Uterus (tissue), 4 donors: ENCODE data around the gene RGPD8. TPM values are rescaled to one million over a fixed set of nuclear protein-coding genes. Genes with fewer than 3 reads are reported as not detected.
A peak's percentile ranks its signal among the peaks of the same experiment; 100 is the strongest.

ENCODE experiments used
- DNase-seq, 2 donors: peaks; one replicate each; pipeline ENCODE4 v3.0.0-alpha.2; 2019 to 2020
- H3K27ac ChIP-seq, 2 donors: fragments of 200-600 bp; sonication (generic); 1 replicate in 1 of 2; 2 replicates in 1 of 2; pipeline ENCODE4 v1.5.1; 2016 to 2018
- H3K27me3 ChIP-seq, 2 donors: fragments of 200-600 bp; sonication (generic); one replicate each; pipeline ENCODE4 v1.5.1; 2018 to 2019; ENCODE audit warnings: control low read depth in 1 of 2
- H3K36me3 ChIP-seq, 2 donors: fragments of 200-600 bp; sonication (generic); one replicate each; pipeline ENCODE4 v1.5.1; 2019; ENCODE audit warnings: control low read depth in 1 of 2
- H3K4me1 ChIP-seq, 2 donors: fragments of 200-600 bp; sonication (generic); one replicate each; pipeline ENCODE4 v1.5.1; 2018 to 2019; ENCODE audit warnings: control low read depth in 1 of 2
- H3K4me3 ChIP-seq, 2 donors: fragments of 200-600 bp; sonication (generic); 1 replicate in 1 of 2; 2 replicates in 1 of 2; pipeline ENCODE4 v1.5.1; 2018 to 2019; ENCODE audit warnings: mild to moderate bottlenecking in 1 of 2
- H3K9me3 ChIP-seq, 2 donors: fragments of 200-600 bp; sonication (generic); one replicate each; pipeline ENCODE4 v1.5.1; 2019; ENCODE audit warnings: control low read depth in 1 of 2
- POLR2A ChIP-seq, 2 donors: fragments of 450-650 bp; IDR thresholded peaks; one replicate each; pipeline ENCODE4 v1.6.1; 2016; ENCODE audit warnings: antibody characterized with exemption in 2 of 2, mild to moderate bottlenecking in 1 of 2, moderate library complexity in 1 of 2
- intact Hi-C: fragments of 100-400 bp; cut with DNase I; formaldehyde crosslinking; loops from one replicate; pipeline ENCODE4 v1.15.1; 2023; ENCODE audit warnings: low total_unique reads
- total RNA-seq, 4 donors: library from RNA; depleted of rRNA in 3 of 4; stranded (reverse); fragments of >200 nt in 3 of 4; gene quantifications; one replicate each; pipeline versions ENCODE4 v1.1.0 to v1.2.4, GENCODE V29; 2014 to 2023
- TF ChIP-seq, protein P1 (sequence below), 4 experiments: fragments of 200-600 bp in 2 of 4; fragments of 450-650 bp in 2 of 4; sonication (generic) in 2 of 4; IDR thresholded peaks; one replicate each; pipeline ENCODE4 v1.5.1; 2016 to 2019; ENCODE audit warnings: antibody characterized with exemption in 4 of 4, mild to moderate bottlenecking in 2 of 4, moderate library complexity in 1 of 4
- donor health status: DM: yes; HTN: yes; CAD: no.

RGPD8 gene
- total RNA-seq, 4 donors from 2014 or later: 5.3 to 39.8 (median 25.1) TPM

DNA sequence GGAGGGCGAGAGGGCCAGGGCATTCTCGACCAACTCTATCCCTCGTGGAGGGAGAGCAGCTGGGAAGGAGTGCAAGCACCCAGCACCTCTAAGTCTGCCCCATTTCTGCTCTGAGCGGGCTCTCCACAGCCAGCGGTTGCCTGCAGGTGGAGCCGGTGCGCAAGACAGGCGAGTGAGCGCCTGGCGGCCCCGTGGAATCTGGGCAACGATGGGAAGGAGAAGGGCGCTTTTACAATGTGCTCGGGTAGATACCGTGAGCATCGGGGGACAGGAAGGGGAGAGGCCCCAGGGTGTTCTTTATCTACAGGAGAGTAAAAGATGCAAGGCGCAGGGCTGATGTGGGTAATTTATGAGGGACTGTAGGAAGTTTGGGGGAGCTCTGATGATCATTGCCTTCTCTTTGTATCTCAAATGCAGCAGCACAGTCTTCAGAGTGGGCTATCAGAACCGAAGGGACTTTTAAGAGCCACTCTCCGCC lies 47.6 kb upstream of the RGPD8 start:
- H3K4me3 ChIP-seq: peak overlapping the region; percentile 70 to 75
- no peaks in the 10 kb centered on the region for H3K36me3 ChIP-seq
- no peak for TF ChIP-seq POLR2A (IDR thresholded peaks at IDR 0.05)
- TF ChIP-seq, protein P1, sequence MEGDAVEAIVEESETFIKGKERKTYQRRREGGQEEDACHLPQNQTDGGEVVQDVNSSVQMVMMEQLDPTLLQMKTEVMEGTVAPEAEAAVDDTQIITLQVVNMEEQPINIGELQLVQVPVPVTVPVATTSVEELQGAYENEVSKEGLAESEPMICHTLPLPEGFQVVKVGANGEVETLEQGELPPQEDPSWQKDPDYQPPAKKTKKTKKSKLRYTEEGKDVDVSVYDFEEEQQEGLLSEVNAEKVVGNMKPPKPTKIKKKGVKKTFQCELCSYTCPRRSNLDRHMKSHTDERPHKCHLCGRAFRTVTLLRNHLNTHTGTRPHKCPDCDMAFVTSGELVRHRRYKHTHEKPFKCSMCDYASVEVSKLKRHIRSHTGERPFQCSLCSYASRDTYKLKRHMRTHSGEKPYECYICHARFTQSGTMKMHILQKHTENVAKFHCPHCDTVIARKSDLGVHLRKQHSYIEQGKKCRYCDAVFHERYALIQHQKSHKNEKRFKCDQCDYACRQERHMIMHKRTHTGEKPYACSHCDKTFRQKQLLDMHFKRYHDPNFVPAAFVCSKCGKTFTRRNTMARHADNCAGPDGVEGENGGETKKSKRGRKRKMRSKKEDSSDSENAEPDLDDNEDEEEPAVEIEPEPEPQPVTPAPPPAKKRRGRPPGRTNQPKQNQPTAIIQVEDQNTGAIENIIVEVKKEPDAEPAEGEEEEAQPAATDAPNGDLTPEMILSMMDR (IDR thresholded peaks at IDR 0.05): peak; percentile 78 to 94 (median 80)
- H3K4me1 ChIP-seq: peaks cover 0 to 11% of the 10 kb centered on the region in 2 donors
- no peaks in the 10 kb centered on the region for H3K27me3 ChIP-seq
- intact Hi-C loops: loop anchor here (10.0 kb wide), 1 partner anchor 104 kb away; the partner anchor contains the start of gene CHCHD5
- H3K9me3 ChIP-seq: no peaks in the 10 kb centered on the region
- H3K27ac ChIP-seq: peak overlapping the region; percentile 87 to 92
- DNase-seq: peak; percentile 72 to 78

DNA sequence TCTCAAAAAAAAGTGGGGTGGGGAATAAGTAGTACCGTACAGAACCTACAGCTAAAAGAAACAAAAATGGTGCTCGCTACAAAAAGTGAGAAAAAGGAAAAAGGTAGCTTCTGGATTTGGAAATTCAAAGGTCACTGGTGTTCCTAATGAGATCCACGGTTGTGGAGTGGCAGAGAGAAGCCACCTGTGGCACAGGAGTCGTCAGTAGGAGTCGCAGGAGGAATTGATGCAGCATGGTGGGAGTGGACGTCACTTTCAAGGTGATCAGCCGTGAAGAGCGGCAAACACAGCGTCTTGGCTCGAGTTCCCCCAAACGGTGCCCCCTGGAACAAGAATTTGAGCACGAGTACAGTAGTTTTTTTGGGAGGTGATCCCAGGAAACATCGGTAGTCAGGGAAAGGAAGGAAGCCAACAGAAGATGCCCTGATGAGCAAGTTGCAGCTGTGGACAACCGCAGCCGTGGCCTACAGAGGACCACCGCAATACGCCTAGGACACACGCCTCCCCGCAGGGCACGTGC lies 47.1 kb upstream of the RGPD8 start:
- Histone ChIP-seq H3K4me3 (peak overlapping the region; percentile 70 to 75), H3K27me3 (no peaks in the 10 kb centered on the region)
- intact Hi-C loops: loop anchor here (10.0 kb wide), 1 partner anchor 104 kb away; the partner anchor contains the start of gene CHCHD5

DNA sequence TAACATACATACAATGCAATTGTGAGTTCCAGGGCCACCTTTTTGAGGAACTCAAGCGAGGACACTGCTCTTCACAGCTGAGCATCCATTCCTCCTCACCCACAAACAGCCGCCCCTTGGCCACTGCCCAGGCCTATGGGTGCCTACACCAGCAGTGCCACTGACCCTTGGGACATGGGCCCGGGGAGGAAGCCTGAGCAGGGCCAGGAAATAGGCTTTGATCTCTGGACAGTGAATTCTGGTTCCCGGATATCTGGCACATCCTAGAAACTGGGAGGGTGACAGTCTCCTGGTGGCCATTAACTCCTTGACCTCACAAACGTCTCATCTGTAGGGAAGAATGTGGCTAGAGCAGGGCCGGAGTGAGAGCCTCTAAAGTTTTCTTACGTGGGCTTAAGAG lies 43.0 kb upstream of the RGPD8 start:
- Histone ChIP-seq H3K4me3 (no peak overlapping the region), H3K9me3 (no peaks in the 10 kb centered on the region), H3K27ac (no peak overlapping the region), H3K36me3 (no peaks in the 10 kb centered on the region), H3K27me3 (no peaks in the 10 kb centered on the region), H3K4me1 (peaks cover 0 to 5% of the 10 kb centered on the region in 2 donors)
- intact Hi-C loops: no loop called here
- TF ChIP-seq POLR2A (IDR thresholded peaks at IDR 0.05): no peak
- TF ChIP-seq, protein P1 (IDR thresholded peaks at IDR 0.05): no peak
- no peak for DNase-seq

More for the DNA sequence above, 47.1 kb upstream of the RGPD8 start:
- H3K27ac ChIP-seq: peak overlapping the region; percentile 87 to 92
- H3K4me1 ChIP-seq: peaks cover 0 to 11% of the 10 kb centered on the region in 2 donors
- no peak for TF ChIP-seq POLR2A (IDR thresholded peaks at IDR 0.05)
- TF ChIP-seq, protein P1 (IDR thresholded peaks at IDR 0.05): no peak
- no peaks in the 10 kb centered on the region for H3K36me3 ChIP-seq
- no peak for DNase-seq
- no peaks in the 10 kb centered on the region for H3K9me3 ChIP-seq

DNA sequence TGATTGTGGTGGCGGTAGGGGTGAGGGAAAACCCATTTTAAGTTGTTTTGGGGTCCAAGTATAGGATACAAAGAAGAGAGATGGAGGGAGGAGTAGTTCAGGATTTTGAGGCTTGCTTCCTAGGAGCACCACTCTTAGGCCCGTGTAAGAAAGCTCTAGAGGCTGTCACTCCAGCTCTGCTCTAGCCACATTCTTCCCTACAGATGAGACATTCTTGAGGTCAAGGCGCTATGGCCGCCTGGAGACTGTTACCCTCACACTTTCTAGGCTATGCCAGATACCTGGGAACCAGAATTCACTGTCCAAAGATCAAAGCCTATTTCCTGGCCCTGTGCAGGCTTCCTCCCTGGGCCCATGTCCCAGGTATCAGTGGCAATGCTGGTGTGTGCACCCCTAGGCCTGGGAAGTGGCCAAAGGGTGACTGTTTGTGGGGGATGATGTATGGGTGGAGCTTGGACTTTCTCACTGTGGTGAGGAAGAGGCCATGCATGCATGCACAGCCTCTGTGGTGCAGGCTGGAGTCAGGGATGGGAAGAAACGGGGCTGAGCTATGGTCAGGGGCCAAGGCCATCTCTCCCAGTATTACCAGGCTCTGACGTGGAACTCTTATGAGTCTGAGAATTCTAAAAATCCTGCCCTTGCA lies 41.5 kb upstream of the RGPD8 start:
- H3K4me1 ChIP-seq: no peaks in the 10 kb centered on the region
- no peaks in the 10 kb centered on the region for H3K36me3 ChIP-seq
- DNase-seq: no peak
- TF ChIP-seq POLR2A (IDR thresholded peaks at IDR 0.05): no peak
- TF ChIP-seq, protein P1 (IDR thresholded peaks at IDR 0.05): no peak
- H3K9me3 ChIP-seq: no peaks in the 10 kb centered on the region
- no peak overlapping the region for H3K4me3 ChIP-seq
- no peak overlapping the region for H3K27ac ChIP-seq
- no peaks in the 10 kb centered on the region for H3K27me3 ChIP-seq
- intact Hi-C loops: no loop called here

DNA sequence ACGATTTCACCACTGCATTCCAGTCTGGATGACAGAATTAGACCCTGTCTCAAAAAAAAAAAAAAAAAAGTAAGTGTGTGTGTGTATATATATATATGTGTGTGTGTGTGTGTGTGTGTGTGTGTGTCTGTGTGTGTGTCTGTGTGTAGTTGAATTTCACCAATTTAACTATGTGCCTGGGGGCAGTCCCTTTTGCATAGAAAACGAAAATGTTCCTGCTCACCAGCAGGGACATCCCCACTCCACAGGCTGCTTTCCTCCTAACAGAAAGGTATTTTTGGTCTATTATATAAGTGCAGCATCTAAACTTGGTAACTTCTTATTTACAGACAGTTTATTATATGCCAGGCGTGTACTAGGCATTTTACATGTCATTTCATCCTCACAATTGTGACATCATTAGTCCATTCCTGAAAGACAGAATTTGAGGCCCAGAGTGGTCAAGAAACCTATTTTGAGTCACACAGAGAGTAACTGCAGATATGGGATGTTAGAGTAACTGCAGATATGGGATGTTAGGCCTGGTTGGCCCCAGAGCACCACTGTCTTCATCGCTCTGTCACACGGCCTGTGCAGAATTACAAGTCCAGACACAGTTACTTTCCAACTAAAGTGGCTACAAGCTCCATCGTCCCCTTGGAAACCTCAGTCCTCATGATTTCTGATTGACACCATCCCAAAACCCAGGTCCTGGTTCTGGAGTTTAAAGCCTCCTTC lies 39.3 kb upstream of the RGPD8 start:
- H3K9me3 ChIP-seq: no peaks in the 10 kb centered on the region
- H3K27me3 ChIP-seq: no peaks in the 10 kb centered on the region
- TF ChIP-seq, protein P1 (IDR thresholded peaks at IDR 0.05): no peak
- no peak for TF ChIP-seq POLR2A (IDR thresholded peaks at IDR 0.05)
- H3K4me3 ChIP-seq: no peak overlapping the region
- H3K36me3 ChIP-seq: no peaks in the 10 kb centered on the region
- no peaks in the 10 kb centered on the region for H3K4me1 ChIP-seq
- intact Hi-C loops: no loop called here
- no peak overlapping the region for H3K27ac ChIP-seq
- no peak for DNase-seq
